GM12875 (cell line): ENCODE results near the gene C19orf67.

Source experiments
- H3K4me3 ChIP-seq: one replicate; pipeline ENCODE4 v1.5.1; 2011; ENCODE audit warnings: low read depth, low read length, control low read depth
- TF ChIP-seq, protein P1 (sequence below): IDR thresholded peaks from 2 replicates; pipeline ENCODE4 v1.5.1; 2011; ENCODE audit warnings: low read depth, mild to moderate bottlenecking, control low read depth, inconsistent platforms, low read length, moderate library complexity, borderline replicate concordance; ENCODE audit not compliant: insufficient read depth

Gene C19orf67

GRCh38 chr19:14085309-14085995 lies at the start of gene C19orf67:
TSS of gene C19orf67 (minus strand) at chr19:14085783. CDS start at chr19:14085627, 156 bp downstream.
- H3K4me3 ChIP-seq, result no peak within 1 kb of the TSS
- TF ChIP-seq, protein P1, sequence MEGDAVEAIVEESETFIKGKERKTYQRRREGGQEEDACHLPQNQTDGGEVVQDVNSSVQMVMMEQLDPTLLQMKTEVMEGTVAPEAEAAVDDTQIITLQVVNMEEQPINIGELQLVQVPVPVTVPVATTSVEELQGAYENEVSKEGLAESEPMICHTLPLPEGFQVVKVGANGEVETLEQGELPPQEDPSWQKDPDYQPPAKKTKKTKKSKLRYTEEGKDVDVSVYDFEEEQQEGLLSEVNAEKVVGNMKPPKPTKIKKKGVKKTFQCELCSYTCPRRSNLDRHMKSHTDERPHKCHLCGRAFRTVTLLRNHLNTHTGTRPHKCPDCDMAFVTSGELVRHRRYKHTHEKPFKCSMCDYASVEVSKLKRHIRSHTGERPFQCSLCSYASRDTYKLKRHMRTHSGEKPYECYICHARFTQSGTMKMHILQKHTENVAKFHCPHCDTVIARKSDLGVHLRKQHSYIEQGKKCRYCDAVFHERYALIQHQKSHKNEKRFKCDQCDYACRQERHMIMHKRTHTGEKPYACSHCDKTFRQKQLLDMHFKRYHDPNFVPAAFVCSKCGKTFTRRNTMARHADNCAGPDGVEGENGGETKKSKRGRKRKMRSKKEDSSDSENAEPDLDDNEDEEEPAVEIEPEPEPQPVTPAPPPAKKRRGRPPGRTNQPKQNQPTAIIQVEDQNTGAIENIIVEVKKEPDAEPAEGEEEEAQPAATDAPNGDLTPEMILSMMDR, result no peak

- peak overlapping the region; percentile 99 for H3K4me3 ChIP-seq
- TF ChIP-seq, protein P1, result no peak
Observed at GRCh38 chr19:14135355-14135754, 49.8 kb upstream of the C19orf67 start.

DNA sequence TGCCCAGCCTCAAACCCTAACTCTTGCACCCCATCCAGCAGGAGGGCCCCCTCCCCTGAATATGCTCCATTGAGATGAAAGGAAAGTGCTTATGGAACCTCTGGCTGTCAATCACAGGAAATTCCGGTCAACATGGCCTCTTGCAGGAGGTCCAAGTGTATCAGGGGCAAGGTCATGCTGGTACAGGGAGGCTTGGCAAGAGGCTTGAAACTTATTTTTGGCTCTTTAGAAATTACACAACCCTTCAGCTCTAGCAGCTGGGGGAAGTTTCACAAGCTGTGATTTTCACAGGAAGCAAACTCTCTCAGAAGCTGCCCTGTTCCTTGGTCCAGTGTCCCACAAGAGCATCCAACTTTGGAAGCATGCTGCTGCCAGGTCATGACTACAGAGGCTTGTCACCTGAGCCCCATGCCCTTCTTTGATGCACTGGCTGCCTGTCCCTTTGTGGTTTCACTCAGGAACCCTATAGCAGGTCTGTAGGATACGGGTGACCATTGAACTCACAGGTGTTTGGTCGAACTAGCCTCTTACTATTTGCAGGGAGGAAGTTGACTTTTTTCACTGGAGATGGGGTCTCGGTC lies 42.4 kb upstream of the C19orf67 start:
- H3K4me3 ChIP-seq, result no peak overlapping the region
- TF ChIP-seq, protein P1, result no peak

DNA sequence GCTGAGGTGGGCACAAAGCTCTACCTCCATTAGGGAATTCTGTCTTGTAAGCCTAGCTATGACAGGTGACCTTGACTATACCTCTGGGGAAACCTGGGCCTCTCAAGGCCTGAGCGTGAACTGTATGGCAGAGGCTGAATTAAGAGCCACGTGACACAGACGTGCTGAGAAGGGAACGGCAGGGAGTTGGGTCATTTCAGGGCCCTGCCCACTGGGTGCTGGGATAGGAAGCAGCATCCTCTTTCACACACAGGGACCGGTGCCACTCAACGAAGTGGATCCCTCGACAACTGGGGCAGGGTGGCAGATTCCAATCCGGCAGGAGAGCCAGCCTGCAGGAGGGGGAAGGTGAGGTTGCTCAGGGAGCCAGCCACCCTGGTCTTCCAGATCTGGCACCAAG lies 41.6 kb upstream of the C19orf67 start:
- no peak overlapping the region for H3K4me3 ChIP-seq
- TF ChIP-seq, protein P1, result no peak

DNA sequence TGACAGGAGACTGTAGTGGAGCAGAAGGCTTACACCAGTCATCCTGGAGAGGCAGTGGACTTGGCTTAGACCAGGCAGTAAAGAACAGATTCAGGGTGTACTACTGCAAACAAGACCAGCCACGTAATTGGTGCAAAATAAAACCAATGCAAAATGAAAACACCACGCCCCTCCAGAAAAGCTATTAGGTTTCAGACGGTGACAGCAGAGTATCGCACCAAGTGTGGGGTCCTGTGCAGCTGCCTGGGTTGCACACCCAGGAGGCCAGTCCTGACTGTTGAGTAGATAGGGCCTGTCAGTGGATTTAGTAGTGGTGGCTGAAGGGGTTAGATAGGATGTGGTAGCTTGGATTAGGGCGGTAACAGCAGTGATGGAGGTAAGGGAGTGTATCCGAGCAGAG lies 37.3 kb upstream of the C19orf67 start:
- H3K4me3 ChIP-seq, result no peak overlapping the region
- TF ChIP-seq, protein P1, result no peak

DNA sequence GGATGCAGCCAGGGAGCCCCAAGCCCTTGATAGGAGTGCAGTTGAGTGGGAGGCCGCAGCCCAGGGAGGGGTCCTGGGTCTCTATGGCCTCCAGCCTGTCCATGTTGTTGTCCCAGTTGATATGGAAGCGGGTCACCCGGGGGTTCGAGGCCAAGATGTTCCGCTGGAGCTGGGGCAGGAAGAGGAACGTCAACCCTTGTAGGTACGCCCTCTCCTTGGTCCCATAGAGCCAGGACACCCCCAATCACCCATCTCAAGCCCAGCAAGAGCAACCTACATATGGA lies 34.9 kb upstream of the C19orf67 start:
- no peak overlapping the region for H3K4me3 ChIP-seq
- TF ChIP-seq, protein P1, result no peak

DNA sequence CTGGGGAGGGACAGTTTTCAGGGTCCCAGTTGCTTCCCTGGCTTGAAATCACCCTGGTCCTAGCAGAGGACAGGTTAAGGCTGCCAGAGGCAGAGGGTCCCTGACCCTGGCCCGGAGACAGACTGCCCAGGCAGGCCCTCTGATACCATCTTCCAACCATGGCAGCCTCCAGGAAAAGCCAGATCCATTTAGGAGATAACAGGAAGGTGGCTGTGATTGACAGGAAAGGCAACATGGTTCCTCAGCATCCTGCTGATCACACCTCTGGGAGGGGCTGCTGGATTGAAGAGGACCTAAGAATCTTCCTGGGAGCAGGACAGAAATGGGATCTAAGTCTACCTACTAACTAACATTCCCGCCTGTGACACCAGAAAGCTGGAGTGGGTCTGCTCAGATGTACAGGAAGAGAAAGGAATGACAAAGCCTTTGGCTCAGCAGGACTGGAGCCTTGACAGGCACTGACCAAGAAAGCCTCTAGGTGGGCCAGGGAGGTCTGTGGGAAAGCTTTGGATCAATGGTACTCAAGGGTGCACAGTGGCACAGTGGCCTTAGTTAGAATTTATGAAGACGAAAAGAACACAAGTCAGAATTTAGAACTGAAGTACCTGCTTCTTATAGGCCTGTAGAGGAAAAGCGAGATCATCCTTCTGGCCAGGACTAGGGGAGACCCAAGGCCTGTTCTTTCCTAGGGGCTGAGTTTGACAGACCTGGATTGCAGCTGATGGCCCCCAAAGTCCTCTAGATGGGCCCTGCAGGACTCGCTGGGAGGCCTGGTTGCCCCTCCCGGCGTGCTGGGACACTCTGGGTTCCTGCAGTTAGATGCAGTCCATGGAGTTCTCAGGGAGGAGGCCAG lies 34.3 kb upstream of the C19orf67 start:
- H3K4me3 ChIP-seq, result no peak overlapping the region
- TF ChIP-seq, protein P1, result no peak
